WI38 (cell line): ENCODE results near the gene TMEM175.

Experiments used
- H3K4me3 ChIP-seq: 2 replicates; pipeline ENCODE4 v1.5.1; 2011; ENCODE audit warnings: low read depth, mild to moderate bottlenecking, control low read depth, low read length
- TF ChIP-seq, protein P1 (sequence below): IDR thresholded peaks from 2 replicates; pipeline ENCODE4 v1.5.1; 2012; ENCODE audit warnings: low read depth, mild to moderate bottlenecking, control low read depth, low read length

The TMEM175 gene

DNA sequence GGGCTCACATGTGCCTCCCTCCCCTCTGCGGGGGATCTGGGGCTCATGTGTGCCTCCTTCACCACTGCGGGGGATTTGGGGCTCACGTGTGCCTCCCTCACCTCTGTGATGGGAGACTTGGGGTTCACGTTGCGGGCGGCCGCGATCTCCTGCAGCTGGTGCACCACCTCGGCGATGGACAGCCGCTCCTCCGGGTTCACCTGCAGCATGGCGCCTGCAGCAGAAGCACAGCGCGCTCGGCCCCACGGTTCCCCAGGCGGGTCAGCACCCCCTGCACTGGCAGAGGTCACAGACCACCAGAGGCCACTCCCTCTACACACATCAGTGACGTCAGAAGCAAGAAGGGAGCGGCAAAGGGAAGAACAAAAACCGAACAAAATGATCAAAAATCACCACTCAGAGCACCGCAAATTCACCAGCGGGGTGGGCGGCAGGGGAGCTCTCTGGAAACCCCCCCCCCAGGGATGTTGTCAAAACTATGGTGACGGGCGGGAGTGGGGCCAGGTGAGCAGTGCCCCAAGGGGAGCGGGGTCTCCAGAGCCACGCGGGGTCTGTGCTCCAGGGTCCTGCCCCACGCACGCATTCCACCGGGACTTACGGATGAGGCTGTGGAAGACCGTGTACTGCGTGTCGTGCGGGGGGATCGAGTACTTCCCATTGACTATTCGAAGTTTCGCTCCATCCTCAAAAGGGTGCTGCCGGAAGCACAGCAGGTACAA, 38.8 kb upstream of the TMEM175 start:
- no peak overlapping the region for H3K4me3 ChIP-seq
- TF ChIP-seq, protein P1, sequence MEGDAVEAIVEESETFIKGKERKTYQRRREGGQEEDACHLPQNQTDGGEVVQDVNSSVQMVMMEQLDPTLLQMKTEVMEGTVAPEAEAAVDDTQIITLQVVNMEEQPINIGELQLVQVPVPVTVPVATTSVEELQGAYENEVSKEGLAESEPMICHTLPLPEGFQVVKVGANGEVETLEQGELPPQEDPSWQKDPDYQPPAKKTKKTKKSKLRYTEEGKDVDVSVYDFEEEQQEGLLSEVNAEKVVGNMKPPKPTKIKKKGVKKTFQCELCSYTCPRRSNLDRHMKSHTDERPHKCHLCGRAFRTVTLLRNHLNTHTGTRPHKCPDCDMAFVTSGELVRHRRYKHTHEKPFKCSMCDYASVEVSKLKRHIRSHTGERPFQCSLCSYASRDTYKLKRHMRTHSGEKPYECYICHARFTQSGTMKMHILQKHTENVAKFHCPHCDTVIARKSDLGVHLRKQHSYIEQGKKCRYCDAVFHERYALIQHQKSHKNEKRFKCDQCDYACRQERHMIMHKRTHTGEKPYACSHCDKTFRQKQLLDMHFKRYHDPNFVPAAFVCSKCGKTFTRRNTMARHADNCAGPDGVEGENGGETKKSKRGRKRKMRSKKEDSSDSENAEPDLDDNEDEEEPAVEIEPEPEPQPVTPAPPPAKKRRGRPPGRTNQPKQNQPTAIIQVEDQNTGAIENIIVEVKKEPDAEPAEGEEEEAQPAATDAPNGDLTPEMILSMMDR: no peak

DNA sequence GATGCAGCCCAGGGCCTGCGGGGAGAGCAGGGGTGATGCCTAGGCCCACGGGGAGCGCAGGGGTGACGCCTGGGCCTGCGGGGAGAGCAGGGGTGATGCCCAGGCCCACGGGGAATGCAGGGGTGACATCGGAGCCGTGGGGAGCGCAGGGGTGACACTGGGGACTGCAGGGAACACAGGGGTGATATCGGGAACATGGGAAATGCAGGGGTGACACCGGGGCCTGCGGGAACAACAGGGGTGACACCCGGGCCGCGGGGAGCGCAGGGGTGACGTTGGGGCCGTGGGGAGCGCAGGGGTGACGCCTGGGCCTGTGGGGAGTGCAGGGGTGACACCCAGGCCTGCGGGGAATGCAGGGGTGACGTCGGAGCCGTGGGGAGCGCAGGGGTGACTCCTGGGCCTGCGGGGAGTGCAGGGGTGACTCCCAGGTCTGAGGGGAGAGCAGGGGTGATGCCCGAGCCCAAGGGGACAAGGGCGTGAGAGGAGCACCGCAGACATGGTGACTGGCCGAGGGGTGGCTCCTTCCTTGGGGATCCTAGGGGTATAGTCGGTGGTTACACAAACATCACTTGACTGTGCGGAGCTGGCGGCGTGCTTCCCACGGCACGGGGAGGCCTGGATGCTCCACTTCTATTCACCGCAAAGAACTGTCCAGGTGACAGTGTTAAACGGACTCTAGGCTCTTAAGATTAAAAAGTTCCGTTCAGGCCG, 38.1 kb upstream of the TMEM175 start:
- TF ChIP-seq, protein P1: no peak

DNA sequence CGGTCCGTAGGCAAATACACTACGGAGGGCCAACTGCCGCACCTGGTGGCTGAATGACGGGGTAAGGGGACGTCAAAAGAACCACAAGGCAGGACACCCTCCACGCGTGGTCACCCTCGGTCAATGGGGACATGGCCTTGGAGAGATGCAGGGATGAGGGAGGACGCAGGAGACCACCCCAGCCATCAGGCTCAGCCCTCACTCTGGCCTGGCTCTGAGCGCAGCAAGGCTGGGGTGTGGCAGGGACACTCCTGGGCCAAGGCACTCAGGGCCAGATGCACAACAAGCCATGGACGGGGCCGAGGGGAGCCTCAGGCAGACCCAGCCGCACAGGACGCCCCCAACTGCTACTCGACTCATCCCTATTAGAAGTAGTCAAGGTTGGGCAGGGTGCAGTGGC, 36.7 kb upstream of the TMEM175 start:
- TF ChIP-seq, protein P1: no peak
- no peak overlapping the region for H3K4me3 ChIP-seq

More for the DNA sequence above, 38.1 kb upstream of the TMEM175 start:
- no peak overlapping the region for H3K4me3 ChIP-seq

- H3K4me3 ChIP-seq: no peak overlapping the region
- TF ChIP-seq, protein P1: no peak
Observed at GRCh38 chr4:896216-896615, 36.0 kb upstream of the TMEM175 start.

DNA sequence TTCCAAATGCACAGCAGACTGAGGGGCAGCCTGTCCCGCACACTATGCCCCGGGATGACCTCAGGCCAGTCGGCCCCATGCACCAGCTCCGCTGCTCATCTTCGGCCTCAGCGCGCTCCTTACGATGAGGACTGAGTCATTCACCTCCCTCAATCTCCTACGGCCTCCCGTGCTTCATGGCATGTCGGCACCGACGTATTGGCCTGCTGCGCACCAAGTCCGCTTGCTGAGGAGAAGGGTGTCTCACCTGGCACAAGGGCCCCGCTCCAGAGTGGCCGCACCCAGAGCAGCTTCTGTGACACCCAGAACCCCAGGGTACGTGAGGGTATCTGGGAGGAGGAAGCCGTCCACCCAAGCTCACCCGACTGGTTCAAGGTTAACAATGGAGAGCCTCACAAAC, 35.6 kb upstream of the TMEM175 start:
- TF ChIP-seq, protein P1: no peak
- H3K4me3 ChIP-seq: no peak overlapping the region

DNA sequence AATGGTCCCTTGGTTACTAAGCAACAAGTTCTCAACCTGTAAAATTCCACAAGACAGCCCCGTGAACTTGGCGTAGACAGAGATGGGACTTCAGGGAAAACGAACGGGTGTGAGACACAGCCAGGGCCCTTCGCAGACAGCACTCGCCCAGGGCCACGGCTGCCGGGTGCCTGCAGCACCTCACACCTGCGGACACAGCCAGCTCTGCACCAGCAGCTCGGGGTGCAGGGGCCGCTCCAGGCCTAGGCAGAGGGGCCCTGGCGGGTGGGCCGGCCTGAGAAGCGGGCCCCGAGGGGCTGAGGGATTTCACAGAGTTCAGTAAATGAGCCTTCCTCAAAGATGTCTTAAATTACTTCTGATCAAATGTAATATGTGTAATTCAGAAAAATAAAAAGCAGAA, 34.1 kb upstream of the TMEM175 start:
- H3K4me3 ChIP-seq: no peak overlapping the region
- TF ChIP-seq, protein P1: no peak

- no peak overlapping the region for H3K4me3 ChIP-seq
- TF ChIP-seq, protein P1: no peak
Observed at GRCh38 chr4:898869-899555, 33.2 kb upstream of the TMEM175 start.
